GM21390 (cell line): Measurements from ENCODE around the gene ACVR1C.

Source experiments
- ATAC-seq: cut with Tn5 transposase; IDR thresholded peaks from one replicate; pipeline ENCODE4 v1.9.1; 2021; ENCODE audit not compliant: unreplicated experiment

Gene ACVR1C

DNA sequence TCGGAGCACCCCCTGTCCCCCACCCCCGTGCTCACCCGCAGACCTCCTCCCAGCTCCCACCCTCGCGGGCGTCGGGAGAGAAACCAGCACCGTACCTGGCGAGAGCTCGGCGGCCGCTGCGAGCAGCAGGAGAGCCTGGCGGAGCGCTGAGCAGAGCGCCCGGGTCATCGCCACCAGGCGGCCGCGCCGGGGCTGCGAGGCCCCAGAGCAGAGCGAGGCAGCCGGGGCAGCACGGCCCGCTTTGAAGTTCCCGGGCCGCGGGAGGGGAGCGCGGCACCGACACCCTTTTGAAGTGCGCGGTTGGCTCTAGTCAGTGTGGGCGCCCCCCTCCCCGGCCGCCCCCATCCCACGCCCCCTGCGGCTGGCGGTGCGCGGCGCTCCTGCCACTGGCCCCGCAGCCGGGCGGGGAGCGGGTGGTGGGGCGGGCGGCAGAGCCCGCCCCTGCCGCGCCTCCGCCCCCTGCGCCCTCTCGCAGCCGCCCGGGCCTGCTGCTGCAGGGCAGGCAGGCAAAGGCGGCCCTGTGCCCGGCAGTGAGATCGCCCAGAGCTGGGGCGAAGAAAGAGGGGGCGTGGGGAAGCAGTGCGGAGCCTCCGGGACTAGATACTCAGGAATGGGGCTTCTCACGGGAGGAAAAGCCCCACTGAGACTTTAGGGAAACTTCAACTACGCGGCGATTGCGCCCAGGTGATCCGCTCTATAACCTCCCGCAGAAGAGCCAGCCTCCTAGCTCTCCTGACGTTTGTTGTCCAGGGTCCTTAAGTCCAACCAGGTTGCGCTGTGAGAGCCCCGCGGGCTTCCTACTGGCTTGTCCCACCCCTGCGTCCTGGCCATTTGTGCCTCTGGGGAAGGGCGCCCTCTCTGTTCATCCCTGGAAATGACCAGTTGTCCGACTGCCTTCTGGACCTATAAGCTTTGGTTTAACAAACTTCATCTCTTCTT lies at the start of gene ACVR1C:
Gene ACVR1C (minus strand): TSS at position 388 of the 939 bp plus-strand sequence. CDS start 220 bp downstream, at position 168.
- ATAC-seq = peak; percentile 88

DNA sequence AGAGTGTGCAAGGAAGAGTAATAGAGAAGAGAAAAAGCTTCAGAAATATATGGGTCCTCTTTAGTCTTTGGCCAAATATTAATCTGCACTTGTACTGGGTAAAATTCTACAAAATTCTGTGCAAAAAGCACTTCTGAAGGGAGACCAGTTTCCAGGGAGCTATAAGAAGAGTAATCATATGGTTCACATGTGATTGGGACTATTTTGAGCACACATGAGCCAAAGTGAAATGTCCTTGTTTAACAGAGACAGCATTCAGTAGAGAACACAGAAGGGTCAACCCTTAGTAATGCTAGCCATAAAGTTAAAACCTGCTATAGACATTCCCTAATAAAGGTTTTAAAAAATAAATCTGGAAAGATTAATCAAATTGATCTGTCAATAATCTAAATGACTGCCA lies 49.3 kb upstream of the ACVR1C start:
- ATAC-seq = no peak

DNA sequence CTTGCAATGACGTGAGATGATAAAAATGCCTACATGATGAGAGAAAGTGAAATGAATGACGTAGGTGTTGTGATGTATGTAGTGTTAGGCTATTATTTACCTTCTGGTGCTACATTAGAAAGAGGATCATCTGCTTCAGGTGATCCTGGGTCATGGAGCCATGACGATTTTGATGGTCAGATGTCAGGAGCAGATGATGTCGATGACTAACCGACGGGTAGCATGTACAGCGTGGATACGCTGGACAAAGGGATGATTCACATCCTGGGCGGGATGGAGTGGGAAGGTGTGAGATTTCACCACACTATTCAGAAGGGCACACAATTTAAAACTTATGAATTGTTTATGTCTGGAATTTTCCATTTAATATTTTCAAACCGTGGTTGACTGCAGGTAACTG lies 43.5 kb upstream of the ACVR1C start:
- ATAC-seq = no peak

DNA sequence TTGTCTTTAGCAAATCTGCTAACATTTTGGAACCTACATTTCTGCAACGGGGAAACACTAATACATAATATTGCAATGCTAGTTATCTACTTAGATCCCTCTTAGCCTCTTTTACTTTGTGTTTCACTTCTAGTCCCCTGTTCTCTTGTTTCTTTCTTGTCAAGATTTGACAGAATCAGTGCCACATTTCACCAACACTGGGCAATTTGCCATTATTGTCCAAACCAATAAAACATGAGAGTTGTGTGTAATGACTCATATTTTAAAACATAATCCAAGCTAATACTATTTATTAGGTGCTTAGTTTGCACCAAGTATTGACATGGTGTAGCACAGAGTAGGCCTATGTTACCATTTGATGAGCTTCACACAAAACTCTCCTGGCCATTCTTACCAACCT lies 33.7 kb upstream of the ACVR1C start:
- ATAC-seq = no peak

DNA sequence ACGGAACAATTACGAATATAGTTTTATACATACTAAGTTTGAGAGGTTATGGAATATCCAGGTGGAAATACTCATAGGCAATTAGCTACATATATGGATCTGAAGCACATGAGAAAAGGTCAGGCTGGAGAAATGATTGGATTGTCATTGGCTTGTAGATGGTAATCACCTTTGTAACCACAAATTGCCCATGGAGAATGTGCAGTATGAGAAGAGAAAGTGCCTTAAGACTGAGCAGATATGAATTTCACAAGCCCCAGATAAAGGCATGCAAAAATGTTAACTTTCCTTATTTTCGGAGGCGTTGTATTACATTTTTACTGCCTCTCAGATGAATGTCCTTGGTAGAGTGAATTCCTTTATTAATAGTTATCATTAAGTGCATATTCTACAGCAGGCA lies 33.1 kb upstream of the ACVR1C start:
- no peak for ATAC-seq

DNA sequence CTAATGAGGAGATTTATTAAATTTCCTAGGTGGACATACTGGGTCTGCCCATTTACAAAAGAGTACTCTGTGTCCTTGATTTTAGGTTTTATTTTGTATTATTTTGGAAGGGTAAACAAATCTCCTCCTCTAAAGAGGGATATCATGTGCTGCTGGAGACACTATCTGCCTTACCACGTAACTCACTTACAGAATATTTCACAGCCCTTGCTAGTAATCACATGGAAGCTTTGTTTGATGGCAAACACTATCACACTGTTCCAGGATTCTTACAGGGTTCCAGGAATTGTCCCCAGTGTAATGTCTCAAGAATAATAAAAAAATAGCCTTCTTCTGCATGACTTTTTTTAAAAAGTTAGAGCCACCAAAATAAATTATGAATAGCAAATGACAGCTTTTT lies 29.2 kb upstream of the ACVR1C start:
- ATAC-seq = no peak

DNA sequence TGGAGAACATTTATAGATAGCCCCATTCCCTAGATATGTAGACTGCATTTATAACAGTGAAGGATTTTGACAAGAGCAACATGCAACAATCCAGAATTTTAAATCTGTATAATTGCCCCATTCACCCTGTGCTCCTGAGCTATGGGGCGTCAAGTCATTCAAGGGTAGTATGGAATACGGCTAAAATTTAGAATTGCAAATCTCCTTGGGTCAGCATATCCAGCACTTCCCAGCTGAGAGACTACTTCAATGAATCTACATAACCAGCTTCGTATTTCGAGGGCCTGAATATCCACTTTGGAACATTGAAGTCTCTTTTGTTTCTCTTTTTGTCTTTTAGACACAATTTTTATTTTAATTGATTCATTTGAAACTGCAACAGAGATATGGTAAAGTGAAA lies 28.4 kb upstream of the ACVR1C start:
- ATAC-seq = no peak

DNA sequence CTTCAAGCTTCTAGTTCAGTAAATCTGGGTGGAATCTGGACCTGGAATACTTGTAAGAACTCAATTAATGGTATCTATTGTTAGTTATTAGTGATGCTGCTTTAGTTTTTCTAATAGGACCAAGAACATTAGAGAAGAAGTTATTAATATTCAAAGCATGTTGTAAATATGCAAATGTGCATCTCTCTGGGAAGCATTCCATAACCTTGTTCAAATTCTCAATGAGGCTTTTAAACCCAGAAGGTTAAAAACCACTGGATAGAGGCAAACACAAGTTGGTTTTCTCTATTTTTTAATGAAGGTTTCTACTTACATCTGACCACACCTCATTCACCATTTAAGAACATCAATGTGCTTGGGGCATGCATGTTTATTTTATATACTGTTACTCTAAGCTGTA lies 16.1 kb upstream of the ACVR1C start:
- no peak for ATAC-seq

DNA sequence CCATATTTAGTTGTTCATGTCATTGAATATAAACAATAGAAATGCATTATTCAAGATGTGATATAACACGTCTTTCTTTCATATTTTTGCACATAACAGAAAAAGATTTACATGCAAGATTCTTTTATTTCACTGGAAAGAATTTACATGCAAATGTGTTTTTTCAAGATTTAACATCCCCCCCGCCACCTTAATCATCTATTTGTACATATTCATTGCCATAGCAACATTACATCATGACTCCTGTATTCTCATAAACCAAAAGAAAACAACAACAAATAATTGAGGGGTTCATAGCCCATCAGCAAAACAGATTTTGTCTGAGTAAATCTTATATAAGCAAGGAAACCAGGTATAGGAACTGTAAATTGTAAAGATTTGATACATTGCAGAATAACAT lies 3.2 kb upstream of the ACVR1C start:
- ATAC-seq = no peak

DNA sequence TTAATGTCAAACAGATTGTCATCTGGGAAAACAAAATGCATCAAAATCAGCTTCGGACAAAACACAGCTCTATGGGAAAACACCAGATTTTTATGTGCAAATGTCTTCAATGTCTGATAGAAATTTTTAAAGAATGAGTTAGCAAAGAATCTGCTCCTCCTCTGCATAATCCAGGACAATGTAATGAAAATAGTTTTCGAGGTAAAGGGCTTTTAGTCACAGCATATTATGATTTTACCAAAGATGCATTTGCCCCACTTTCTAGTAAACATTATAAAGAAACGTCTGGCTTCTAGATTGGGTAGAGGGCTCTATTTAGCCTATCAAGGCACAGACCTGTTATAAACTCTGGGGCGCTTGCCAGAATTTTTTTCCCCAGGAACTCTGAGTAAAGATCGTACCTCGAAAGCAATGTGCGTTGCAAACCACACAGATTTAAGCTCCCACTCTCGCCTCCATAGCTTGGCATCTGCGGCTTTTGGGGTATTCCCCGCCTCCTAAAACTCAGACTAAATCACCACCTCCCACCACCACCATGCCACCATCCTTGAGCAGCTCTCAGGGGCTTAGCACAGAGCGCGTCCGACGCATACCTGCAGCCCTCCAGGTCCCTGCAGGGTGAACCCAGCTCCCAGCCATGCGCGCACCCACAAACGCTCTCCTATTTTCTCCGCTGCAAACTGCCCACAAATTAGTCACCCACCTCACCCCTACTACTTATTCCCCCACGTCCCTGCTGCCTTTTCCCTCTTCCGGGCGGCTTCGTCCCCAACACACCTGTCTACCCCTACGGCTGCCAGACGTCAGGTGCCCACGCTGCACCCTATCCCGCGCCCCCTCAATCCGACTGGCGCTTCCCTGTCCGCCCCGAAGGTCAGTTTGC lies 829 bp downstream of the ACVR1C start:
- peak; percentile 17 for ATAC-seq

DNA sequence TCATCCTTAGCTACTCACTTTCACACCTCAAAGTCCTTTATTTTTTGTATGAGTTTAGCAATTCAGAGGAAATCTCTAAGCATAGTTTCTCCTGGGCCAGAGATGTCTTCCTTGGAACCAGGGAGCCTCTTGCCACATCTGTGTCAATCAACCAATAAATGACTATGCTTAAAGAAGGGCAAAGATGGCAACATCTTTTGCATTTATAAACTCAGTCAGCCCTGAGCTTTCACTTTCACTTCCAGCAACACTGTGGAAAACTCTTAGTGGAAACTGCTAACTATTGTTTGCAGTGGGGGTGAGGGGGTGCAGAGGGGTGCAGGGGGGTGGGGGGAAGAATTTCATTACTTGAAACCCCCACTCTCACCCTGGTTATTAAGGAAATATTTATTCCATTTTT lies 3.4 kb downstream of the ACVR1C start:
- ATAC-seq = no peak

DNA sequence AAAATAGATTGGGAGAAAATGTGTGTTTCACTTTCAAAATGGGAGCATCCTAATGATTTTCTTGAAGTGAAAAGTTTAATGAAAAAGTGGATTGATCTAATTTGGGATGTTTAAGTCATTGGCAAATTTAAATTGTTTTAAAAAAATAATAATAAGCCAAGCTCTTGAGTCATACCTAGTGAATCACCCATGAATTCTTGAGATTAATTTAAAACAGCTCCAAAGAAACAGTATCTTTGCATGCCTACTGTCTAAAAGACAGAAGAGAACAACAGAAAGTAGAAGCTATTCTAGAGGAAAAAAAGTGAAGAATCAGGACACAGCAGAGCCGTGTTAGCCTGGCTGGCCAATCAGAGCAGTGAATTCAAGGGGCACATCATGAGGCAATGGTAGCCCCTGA lies 7.7 kb downstream of the ACVR1C start:
- ATAC-seq = no peak

DNA sequence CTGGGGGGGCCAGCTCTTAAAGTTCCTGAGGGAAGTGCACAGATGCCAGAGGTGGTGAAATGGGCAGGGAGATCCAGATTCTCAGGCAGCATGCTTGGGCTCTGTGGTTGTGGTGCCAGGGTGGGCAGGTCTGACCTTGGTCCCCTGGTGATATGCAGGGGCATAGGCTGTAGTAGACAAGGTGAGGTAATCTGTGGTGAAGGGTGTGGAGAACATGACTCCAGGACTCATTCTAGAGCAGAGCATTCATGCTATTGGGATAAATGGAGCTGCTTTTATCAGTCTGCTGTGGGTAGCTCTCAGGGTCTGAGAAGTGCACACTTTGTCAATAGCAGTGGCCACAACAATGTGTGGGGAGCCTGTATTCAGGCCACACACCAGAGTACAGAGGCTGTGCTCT lies 16.9 kb downstream of the ACVR1C start:
- ATAC-seq = no peak

DNA sequence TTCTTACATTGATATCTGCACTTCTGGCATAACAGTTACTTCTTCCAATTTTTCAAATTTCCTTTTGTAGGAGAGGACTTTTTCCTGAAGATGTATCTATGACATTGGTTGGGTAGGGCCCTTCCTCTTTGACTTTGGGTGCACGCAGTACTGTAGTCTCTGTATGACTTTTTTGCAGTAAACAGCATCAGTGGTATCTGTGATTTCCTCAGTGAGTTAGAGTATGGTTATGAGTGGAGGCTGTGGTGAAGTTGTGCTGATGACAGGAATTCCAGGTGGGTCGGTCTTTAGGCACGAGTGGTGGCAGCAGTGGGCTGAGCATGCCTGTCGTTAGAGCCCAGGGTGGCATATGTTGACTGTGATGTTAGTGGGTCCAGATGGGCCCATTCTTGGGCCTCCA lies 17.6 kb downstream of the ACVR1C start:
- no peak for ATAC-seq

DNA sequence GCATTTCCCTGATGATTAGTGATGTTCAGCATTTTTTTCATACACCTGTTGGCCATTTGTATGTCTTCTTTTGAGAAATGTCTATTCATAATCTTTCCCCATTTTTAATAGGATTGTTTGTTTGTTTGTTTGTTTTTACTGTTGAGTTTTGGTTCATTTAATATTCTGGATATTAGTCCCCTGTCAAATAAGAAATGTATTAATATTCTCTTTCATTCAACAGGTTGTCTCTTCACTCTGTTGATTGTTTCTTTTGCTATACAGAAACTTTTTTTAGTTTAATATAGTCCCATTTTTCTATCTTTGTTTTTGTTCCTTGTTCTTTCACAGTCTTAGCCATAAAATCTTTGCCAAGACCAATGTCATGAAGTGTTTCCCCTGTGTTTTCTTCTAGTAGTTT lies 22.1 kb downstream of the ACVR1C start:
- ATAC-seq = no peak

DNA sequence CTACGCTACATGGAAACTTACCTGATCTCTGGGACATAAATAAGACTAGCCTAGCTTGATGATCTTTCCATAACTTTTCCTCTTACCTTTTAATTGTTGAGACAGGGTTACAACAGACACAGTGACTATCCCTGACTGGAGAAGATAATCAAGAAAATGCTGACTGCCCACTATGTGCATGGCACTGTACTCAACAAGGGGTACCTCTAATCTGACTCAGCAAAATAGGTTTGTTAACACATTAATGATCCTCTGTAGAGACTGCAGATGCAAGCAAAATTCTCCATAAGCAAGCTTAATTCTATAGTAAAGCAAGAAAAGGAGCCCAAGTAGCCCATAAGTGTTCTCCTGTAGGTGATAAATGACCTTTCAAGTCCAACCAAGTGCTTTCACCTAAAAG lies 25.5 kb downstream of the ACVR1C start:
- ATAC-seq = no peak

DNA sequence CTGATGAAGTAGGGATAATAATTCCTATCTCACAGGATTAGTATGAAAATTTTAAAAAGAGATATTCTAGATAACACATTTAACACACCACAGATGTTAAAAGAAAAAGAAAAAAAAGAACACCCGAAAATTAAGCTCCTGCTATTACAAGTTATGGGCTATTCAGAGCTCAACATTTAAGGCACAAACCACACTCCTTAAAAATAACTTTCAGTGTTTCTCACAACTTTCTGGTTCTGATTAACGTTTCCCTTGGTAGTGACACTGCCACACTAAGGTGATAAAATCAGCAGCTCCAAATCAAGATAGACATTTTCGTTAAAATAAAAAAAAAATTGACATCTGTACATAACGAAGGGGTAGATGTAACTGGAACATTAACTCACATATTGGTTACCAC lies 26.9 kb downstream of the ACVR1C start:
- no peak for ATAC-seq

DNA sequence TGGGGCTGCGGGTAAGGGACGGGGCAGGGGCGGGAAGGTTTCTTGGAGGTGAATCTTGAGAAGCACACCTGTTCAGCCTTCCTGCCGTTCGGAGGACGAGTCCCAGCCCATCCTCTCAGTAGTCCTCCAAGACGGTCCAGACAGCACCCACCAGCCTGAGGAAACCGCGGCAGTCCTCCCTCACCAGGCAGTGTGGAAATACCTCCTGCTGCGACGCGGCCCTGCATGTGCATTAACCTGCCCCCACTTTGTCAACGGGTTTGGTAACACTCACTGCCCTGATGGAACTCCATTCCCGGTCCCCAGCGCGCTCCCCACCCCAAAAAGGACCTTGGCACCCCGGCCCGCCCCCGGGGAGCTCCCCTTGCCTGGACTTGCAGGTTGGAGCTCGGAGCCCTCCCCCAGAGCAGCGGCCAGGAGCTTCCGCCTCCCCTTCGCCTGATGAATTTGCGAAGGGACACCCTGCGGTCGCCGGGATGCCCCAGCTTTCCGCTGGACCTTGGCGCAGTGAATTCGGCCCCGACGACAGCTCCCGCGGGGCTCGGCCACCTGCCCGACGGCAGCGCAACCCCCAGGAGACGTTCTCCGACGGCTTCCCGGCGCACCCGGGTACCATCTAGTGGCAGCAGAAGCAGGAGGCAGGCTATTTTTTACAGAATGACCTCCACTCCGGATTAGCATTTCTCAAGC lies 31.5 kb downstream of the ACVR1C start:
- ATAC-seq = peak; percentile 53

DNA sequence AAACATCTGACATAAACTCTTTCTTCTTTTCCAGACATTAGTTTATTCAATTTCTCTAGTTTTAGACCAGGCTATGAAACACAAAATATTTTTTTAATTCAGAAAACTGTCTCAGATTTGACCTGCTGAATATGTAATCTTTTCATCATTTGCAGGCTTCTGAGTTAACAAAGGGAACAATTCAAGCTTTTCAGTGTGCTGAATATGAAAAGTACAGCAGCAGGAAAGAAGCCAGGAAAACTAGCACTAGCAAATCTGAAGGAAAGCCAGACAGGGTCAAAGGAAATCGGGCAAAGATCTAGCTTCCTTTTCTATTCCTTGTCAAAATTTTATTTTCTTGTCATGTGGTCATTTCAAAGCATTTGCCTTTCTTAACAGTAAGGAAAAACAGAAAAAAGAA lies 35.3 kb downstream of the ACVR1C start:
- no peak for ATAC-seq

DNA sequence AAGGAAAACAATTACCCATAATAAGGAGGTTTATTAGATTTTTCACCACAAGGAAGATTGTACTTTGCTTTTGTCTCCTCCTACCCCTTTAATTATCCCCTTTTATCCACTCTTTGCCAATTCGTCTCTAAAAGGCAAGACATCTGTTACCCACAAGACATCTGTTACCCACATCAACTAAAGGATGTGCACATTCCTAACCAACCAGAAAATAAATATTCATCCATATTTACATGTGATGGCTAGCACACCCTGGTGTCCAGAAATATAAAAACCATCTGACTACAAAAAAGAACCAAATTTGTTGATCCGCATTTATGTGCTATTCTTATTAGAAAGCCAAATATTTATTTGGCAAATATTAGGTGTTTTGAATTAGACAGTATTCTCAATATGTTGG lies 35.7 kb downstream of the ACVR1C start:
- ATAC-seq = no peak

DNA sequence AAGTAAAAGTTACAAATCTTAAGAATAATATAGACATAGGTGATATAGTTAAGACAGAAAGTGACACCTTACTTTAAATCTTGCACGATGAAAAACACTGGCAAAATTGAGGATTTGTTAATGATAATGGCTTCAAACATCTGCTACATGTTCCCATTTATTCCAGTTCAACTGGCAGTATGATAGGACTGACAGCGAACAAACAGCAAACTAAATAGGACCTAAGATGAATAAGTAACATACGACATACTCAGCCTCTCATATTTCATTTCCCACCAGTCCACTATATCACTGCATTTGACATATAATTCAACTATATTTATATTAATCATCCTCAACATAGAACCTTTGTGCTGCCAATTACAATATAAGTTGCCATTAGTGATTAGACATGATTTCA lies 36.3 kb downstream of the ACVR1C start:
- no peak for ATAC-seq
